Ishikawa (cell line): Measurements from ENCODE around the gene OXCT1.

Experiments
- EP300 ChIP-seq: IDR thresholded peaks from 2 replicates; pipeline ENCODE4 v1.6.1; 2012; ENCODE audit warnings: borderline replicate concordance
- RAD21 ChIP-seq: IDR thresholded peaks from 2 replicates; pipeline ENCODE4 v1.6.1; 2012; ENCODE audit warnings: low read depth
- REST ChIP-seq: IDR thresholded peaks from 2 replicates; pipeline ENCODE4 v1.6.1; 2012; ENCODE audit warnings: low read depth, mild to moderate bottlenecking

- TF ChIP-seq EP300 (no peak), RAD21 (no peak), REST (no peak)
These were observed 80.8 kb downstream of the OXCT1 start for GRCh38 chr5:41789434-41789833.
